ENCODE measurements around the gene TMPRSS3.

Gene TMPRSS3

DNA sequence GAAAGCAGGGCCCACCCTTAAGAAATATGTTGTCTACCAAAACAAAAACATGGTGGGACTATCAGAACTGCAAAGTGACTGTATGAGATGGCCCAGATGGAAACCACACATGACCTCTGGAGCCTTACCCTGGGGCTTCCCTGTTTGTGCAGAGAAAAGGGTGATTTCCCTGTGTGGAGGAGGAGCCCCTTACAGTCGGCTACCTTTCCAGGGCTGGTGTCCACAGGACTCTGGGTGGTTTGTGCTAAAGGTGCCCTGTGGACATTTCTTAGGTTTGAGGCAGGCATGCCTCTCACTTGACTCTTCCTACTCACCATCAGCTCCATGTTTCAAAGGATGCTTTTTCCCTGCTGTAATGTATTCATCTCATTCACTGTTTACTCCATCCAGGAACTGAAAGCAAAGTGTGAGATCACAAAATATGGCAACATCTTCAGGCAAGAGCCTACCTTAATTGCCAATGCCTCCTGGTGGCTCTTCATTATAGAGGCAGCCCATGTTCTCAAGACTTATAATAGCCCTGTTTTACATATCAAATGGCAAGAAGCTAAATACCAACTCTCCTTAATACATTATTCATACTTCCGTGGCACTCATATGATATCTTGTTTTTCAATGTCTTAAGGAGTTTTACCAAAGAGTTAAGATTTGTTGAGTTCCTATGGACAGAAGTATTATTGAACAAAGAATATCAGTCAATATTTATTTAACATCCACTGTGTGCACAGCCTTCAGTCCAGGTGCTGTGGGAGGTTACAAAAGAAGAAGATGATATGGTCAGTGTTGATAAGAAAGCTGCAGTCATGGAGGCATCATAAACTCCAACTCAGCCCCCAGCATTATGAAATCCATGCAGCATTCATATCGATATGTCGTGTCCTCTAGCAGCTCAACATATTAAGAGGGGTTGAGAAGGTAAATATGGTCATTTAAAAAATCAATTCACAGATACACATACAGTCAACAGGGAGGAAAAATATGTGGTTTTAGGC, 65.2 kb downstream of the TMPRSS3 start:
- no peak for DNase-seq

DNA sequence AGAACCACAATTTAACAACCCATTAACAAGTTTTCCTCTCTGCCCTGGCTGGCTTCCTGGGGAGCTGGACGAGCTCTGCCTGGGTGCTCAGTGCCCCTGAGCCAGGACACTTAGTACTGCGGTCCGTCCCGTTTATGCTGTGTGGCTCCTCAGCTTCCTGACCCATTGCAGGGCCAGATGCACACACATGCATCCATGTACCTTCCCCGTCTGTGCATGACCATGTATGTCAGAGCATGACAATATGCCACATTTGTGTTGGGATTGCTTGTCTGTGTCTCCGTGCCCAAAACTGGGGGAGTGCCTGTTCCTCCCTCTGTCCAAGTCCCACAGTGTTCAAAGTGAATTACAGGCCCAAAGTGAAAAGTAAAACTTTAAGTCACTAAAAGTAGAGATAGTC, 71.0 kb downstream of the TMPRSS3 start:
- DNase-seq = no peak
